ENCODE measurements around the gene UPP1.
"Not testable (repeated sequence)": the region's sequence is repeated elsewhere in the genome, so short reads cannot be mapped to it uniquely, and the experiment has no call there.

The UPP1 gene

GRCh38 chr7:48113275-48113674 is 24.2 kb downstream of the UPP1 start:
- no peak for DNase-seq

GRCh38 chr7:48114115-48114514 is 25.1 kb downstream of the UPP1 start:
- no peak for DNase-seq

GRCh38 chr7:48114589-48114988 is 25.5 kb downstream of the UPP1 start:
- DNase-seq = no peak

- DNase-seq = no peak
These were observed 27.0 kb downstream of the UPP1 start for GRCh38 chr7:48116043-48116442.

- DNase-seq = no peak
These were observed 29.0 kb downstream of the UPP1 start for GRCh38 chr7:48118041-48118440.

GRCh38 chr7:48120536-48120935 is 31.5 kb downstream of the UPP1 start:
- DNase-seq = not testable (repeated sequence)

- DNase-seq = no peak
These were observed 37.0 kb downstream of the UPP1 start for GRCh38 chr7:48126037-48126436.

- no peak for DNase-seq
These were observed 41.6 kb downstream of the UPP1 start for GRCh38 chr7:48130658-48131108.

GRCh38 chr7:48132792-48133191 is 43.7 kb downstream of the UPP1 start:
- no peak for DNase-seq

GRCh38 chr7:48139459-48139858 is 50.4 kb downstream of the UPP1 start:
- DNase-seq = no peak

GRCh38 chr7:48140001-48140681 is 51.1 kb downstream of the UPP1 start:
- DNase-seq = no peak

- no peak for DNase-seq
These were observed 52.5 kb downstream of the UPP1 start for GRCh38 chr7:48141521-48141920.

GRCh38 chr7:48144291-48144768 is 55.3 kb downstream of the UPP1 start:
- DNase-seq = no peak

- no peak for DNase-seq
These were observed 58.1 kb downstream of the UPP1 start for GRCh38 chr7:48147078-48147591.

GRCh38 chr7:48147690-48148089 is 58.6 kb downstream of the UPP1 start:
- DNase-seq = not testable (repeated sequence)

GRCh38 chr7:48148311-48148710 is 59.2 kb downstream of the UPP1 start:
- DNase-seq = no peak

- no peak for DNase-seq
These were observed 60.0 kb downstream of the UPP1 start for GRCh38 chr7:48149058-48149457.

- DNase-seq = no peak
These were observed 61.0 kb downstream of the UPP1 start for GRCh38 chr7:48150086-48150485.

- DNase-seq = no peak
These were observed 65.8 kb downstream of the UPP1 start for GRCh38 chr7:48154792-48155413.
